ENCODE data around the gene INS.

The INS gene

DNA sequence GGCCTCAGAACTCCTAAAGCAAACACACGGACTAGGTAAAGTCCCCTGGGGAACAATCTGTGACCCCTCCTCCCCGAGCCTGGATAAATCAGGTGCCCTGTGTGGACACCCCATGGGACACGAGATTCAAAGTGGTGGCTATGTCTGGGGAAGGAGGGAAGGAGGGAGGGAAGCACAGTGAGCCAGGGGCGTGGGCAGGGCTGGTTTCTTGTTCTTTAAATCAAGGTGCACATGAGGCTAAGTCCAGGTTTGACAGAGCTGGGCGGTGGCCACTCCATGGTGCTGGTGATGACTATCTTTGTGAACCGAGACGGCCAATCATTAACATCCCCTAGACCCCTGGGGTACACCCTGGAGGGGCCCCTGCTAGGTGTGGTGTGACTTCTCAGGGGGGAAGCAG, 30.9 kb upstream of the INS start:
- DNase-seq (ENCODE audit: low spot score) (no peak), ATAC-seq (ENCODE audit: low read depth) (no peak)
- peaks cover 8% of the 10 kb centered on the region for H3K4me1 ChIP-seq (ENCODE audit: insufficient read depth, poor library complexity, severe bottlenecking)
- no peak for TF ChIP-seq CTCF (IDR thresholded peaks at IDR 0.05; ENCODE audit: poor library complexity, severe bottlenecking)
- no peaks in the 10 kb centered on the region for H3K9me3 ChIP-seq (ENCODE audit: severe bottlenecking)
- H3K27me3 ChIP-seq (ENCODE audit: insufficient read depth, poor library complexity, severe bottlenecking), result no peaks in the 10 kb centered on the region
- no peak overlapping the region for H3K27ac ChIP-seq (ENCODE audit: poor library complexity, severe bottlenecking)
- no peak overlapping the region for H3K4me3 ChIP-seq (ENCODE audit: severe bottlenecking)
- H3K36me3 ChIP-seq (ENCODE audit: low read depth), result no peaks in the 10 kb centered on the region

DNA sequence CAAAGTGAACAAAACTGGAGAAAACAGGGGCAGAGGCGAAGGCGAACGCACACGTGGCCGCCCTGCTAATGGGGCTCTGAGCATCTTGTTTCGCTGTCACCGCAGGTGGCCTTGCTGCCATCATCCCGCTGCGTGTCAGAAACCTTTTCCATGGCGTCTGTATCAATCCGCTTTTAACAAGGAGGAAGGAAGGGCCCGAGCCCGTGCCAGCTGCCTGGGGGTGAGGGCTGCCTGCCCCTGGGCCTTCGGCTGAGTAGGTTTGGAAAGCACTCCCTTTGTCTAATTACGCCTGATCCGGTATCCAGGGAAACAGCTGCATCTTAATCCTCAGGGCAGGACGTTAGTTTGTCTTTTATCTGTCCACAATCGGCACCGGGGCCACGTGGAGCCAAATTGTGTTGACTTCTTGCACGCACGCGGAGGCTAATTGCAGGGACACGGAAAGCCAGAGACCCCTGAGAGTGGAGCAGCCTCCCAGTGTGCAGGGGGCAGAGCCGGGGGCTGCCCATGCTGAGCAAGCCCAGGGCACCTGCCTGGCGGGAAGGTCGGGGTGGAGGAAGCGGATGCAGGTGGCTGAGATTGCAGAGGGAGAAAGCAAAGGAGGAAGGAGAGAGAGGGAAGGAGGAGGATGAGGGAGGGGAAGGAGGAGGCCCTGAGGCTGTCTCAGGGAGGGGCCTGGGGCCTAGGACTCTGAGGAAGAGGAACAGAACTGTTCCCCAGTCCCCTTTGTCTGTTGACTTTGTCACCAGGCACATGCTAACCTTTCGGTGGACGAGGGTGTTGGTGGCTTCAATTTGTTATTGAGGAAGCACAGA, 29.9 kb upstream of the INS start:
- no peak for DNase-seq (ENCODE audit: low spot score)
- Histone ChIP-seq H3K4me1 (ENCODE audit: insufficient read depth, poor library complexity, severe bottlenecking) (peaks cover 8% of the 10 kb centered on the region), H3K4me3 (ENCODE audit: severe bottlenecking) (no peak overlapping the region), H3K27me3 (ENCODE audit: insufficient read depth, poor library complexity, severe bottlenecking) (no peaks in the 10 kb centered on the region), H3K9me3 (ENCODE audit: severe bottlenecking) (no peaks in the 10 kb centered on the region), H3K27ac (ENCODE audit: poor library complexity, severe bottlenecking) (no peak overlapping the region), H3K36me3 (ENCODE audit: low read depth) (no peaks in the 10 kb centered on the region)
- ATAC-seq (ENCODE audit: low read depth), result no peak
- no peak for TF ChIP-seq CTCF (IDR thresholded peaks at IDR 0.05; ENCODE audit: poor library complexity, severe bottlenecking)

- H3K4me1 ChIP-seq (ENCODE audit: insufficient read depth, poor library complexity, severe bottlenecking), result peaks cover 8% of the 10 kb centered on the region
- ATAC-seq (ENCODE audit: low read depth) (no peak), DNase-seq (ENCODE audit: low spot score) (no peak)
- no peak overlapping the region for H3K27ac ChIP-seq (ENCODE audit: poor library complexity, severe bottlenecking)
- no peak overlapping the region for H3K4me3 ChIP-seq (ENCODE audit: severe bottlenecking)
- H3K36me3 ChIP-seq (ENCODE audit: low read depth), result no peaks in the 10 kb centered on the region
- no peaks in the 10 kb centered on the region for H3K27me3 ChIP-seq (ENCODE audit: insufficient read depth, poor library complexity, severe bottlenecking)
- H3K9me3 ChIP-seq (ENCODE audit: severe bottlenecking), result no peaks in the 10 kb centered on the region
- TF ChIP-seq CTCF (IDR thresholded peaks at IDR 0.05; ENCODE audit: poor library complexity, severe bottlenecking), result no peak
Observed at GRCh38 chr11:2189938-2190656, 29.1 kb upstream of the INS start.

DNA sequence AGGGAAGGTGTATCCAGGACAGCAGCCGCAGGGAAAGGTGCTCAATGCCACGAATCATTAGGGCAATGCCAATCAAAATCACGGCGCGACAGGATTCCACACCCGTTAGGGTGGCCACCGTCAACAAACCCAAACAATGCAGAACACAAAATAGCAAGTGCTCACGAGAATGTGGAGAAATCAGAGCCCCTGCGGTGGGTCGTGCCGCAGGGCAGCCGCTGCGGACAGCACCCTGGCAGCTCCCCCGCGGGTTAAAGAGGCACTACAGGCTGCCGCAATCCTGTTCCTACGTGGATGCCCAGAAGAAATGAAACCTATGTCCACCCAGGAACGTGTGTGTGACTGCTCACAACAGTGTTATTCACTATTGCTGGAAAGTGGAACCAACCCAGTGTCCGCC, 27.7 kb upstream of the INS start:
- H3K4me3 ChIP-seq (ENCODE audit: severe bottlenecking), result no peak overlapping the region
- no peak for TF ChIP-seq CTCF (IDR thresholded peaks at IDR 0.05; ENCODE audit: poor library complexity, severe bottlenecking)
- no peak for DNase-seq (ENCODE audit: low spot score)
- H3K27me3 ChIP-seq (ENCODE audit: insufficient read depth, poor library complexity, severe bottlenecking), result no peaks in the 10 kb centered on the region
- H3K36me3 ChIP-seq (ENCODE audit: low read depth), result no peaks in the 10 kb centered on the region
- H3K27ac ChIP-seq (ENCODE audit: poor library complexity, severe bottlenecking), result no peak overlapping the region
- ATAC-seq (ENCODE audit: low read depth), result no peak
- peaks cover 6% of the 10 kb centered on the region for H3K4me1 ChIP-seq (ENCODE audit: insufficient read depth, poor library complexity, severe bottlenecking)
- H3K9me3 ChIP-seq (ENCODE audit: severe bottlenecking), result no peaks in the 10 kb centered on the region

- no peaks in the 10 kb centered on the region for H3K9me3 ChIP-seq (ENCODE audit: severe bottlenecking)
- no peak for TF ChIP-seq CTCF (IDR thresholded peaks at IDR 0.05; ENCODE audit: poor library complexity, severe bottlenecking)
- DNase-seq (ENCODE audit: low spot score) (no peak), ATAC-seq (ENCODE audit: low read depth) (no peak)
- H3K27me3 ChIP-seq (ENCODE audit: insufficient read depth, poor library complexity, severe bottlenecking), result no peaks in the 10 kb centered on the region
- no peaks in the 10 kb centered on the region for H3K4me1 ChIP-seq (ENCODE audit: insufficient read depth, poor library complexity, severe bottlenecking)
- H3K27ac ChIP-seq (ENCODE audit: poor library complexity, severe bottlenecking), result no peak overlapping the region
- no peaks in the 10 kb centered on the region for H3K36me3 ChIP-seq (ENCODE audit: low read depth)
- no peak overlapping the region for H3K4me3 ChIP-seq (ENCODE audit: severe bottlenecking)
Observed at GRCh38 chr11:2187280-2187707, 26.3 kb upstream of the INS start.
